NB4 (cell line): ENCODE measurements around the gene FOXP4.

Source experiments
- DNase-seq: peaks from one replicate; pipeline ENCODE4 v3.0.0; 2010; ENCODE audit warnings: low read depth
- H3K4me3 ChIP-seq: one replicate; pipeline ENCODE4 v1.5.1; 2011; ENCODE audit warnings: mild to moderate bottlenecking, low read depth, low read length, moderate library complexity
- CTCF ChIP-seq: IDR thresholded peaks from one replicate; pipeline ENCODE4 v1.5.1; 2012; ENCODE audit warnings: low read depth, low read length
- MYC ChIP-seq: IDR thresholded peaks from 2 replicates; pipeline ENCODE4 v1.6.1; 2011; ENCODE audit warnings: low read depth, low read length
- POLR2A ChIP-seq: IDR thresholded peaks from 2 replicates; pipeline ENCODE4 v1.6.1; 2011; ENCODE audit warnings: mild to moderate bottlenecking; ENCODE audit not compliant: insufficient read length; ENCODE audit errors: extremely low read depth
- TF ChIP-seq, protein P1 (sequence below): IDR thresholded peaks from 2 replicates; pipeline ENCODE4 v1.6.1; 2011; ENCODE audit warnings: low read depth, low read length

The FOXP4 gene

DNA sequence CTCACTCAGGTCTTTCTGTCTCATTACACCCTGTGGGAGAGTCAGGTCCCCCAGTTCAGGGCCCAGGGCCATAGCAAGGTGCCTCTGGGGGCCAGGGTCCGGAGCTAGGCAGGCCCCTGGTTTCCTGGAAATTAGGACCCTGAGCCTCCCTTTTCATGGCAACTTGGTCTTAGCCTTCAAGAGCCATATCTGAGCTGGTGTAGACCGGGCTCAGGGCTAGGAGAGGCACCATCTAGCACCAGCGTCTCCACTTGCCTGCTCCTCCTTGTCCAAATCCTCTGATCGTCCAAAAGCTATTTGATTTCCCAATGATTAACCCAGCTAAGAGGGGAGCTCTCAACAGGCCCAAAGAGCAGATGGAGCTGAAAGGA, 97.7 kb downstream of the FOXP4 start:
- H3K4me3 ChIP-seq, result no peak overlapping the region
- TF ChIP-seq MYC (no peak), CTCF (no peak), POLR2A (no peak)
- DNase-seq, result no peak

- H3K4me3 ChIP-seq, result no peak overlapping the region
- DNase-seq, result no peak
- TF ChIP-seq POLR2A (no peak), MYC (no peak)
- TF ChIP-seq, protein P1, sequence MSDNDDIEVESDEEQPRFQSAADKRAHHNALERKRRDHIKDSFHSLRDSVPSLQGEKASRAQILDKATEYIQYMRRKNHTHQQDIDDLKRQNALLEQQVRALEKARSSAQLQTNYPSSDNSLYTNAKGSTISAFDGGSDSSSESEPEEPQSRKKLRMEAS, result no peak
Observed at GRCh38 chr6:41644297-41644879, 98.2 kb downstream of the FOXP4 start.

DNA sequence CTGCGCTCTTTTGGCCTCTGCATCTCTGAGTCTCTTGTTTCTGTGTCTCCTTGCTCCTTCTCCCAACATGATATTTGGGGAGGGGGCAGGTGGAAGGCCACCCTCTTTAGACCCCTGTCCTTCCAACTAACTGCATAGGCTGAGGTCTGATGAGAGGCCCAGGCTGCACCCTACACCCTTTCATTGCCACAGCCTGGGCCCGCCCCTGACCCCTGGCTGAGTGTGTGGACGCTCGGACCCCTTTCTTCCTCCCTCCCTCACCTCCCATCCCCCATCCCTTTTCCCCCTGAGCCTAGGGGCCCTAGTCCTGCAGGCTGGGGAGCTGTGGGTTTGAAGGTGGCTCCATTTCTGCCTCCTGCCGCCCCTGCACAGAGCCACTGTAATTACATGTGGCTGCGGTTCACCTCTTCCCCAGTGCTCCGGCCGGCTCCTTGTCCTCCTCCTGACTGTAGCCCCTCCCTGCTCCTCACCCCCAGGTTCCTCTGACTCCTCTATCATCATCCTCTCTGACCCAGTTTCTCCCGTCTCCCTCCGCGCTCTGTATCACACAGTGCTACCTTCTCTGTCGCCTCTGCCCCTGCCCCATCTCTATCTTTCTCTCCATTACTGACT, 98.9 kb downstream of the FOXP4 start:
- TF ChIP-seq, protein P1, result no peak
- TF ChIP-seq MYC (no peak), POLR2A (no peak), CTCF (no peak)
- no peak overlapping the region for H3K4me3 ChIP-seq
- DNase-seq, result no peak

- no peak for DNase-seq
- H3K4me3 ChIP-seq, result no peak overlapping the region
- TF ChIP-seq POLR2A (no peak), CTCF (no peak), MYC (no peak)
- TF ChIP-seq, protein P1, result no peak
Observed at GRCh38 chr6:41646026-41646795, 100.0 kb downstream of the FOXP4 start.

- TF ChIP-seq MYC (no peak), POLR2A (no peak), CTCF (no peak)
- TF ChIP-seq, protein P1, result no peak
- no peak for DNase-seq
- H3K4me3 ChIP-seq, result no peak overlapping the region
Observed at GRCh38 chr6:41647061-41647511, 100.9 kb downstream of the FOXP4 start.

DNA sequence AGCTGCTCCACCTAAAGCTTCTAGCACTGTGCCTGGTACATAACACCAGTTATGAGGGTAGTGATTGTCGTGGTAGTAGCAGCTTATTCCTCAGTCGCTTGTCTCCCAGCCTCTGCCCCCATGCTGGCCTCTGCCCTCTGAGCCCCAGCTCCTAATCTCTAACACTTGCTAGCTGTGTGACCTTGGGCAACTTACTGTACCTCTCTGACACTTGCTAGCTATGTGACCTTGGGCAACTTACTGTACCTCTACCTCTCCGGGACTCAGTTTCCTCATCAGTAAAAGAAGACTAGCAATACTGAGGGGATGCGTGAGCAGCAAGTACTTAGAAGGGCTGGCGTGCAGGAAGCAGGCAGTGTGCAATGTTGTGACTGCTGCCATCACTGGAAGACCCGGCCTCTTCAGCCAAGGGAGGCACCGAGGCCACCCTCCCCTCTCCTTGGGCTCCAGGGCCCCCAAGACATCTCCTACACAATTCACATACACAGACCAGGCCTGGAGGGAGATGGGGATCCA, 101.9 kb downstream of the FOXP4 start:
- no peak overlapping the region for H3K4me3 ChIP-seq
- no peak for DNase-seq
- TF ChIP-seq MYC (no peak), POLR2A (no peak), CTCF (no peak)
- TF ChIP-seq, protein P1, result no peak
